GM12878 (cell line): ENCODE data around the gene TCF12. TPM values are rescaled to one million over a fixed set of nuclear protein-coding genes. Genes with fewer than 3 reads are reported as not detected.

ENCODE experiments used
- ATAC-seq: fragments of 200-7000 bp; cut with Tn5 transposase; 3 replicates; pipeline ENCODE4 v1.9.1; 2020; ENCODE audit warnings: mild to moderate bottlenecking, moderate library complexity
- BruUV-seq: library from RNA; stranded (reverse); fragments of 400-500 nt; replicated peaks from 2 replicates; lab custom pipeline; 2021; lab: Mats Ljungman, UMichigan
- CTCF ChIA-PET: fragments of 300-600 bp; sonication (Branson Sonifier 250); formaldehyde crosslinking; extraction: SDS; loops from one replicate; lab custom pipeline; 2021; ENCODE audit warnings: inconsistent platforms; lab: Yijun Ruan, JAX
- POLR2A ChIA-PET: fragments of 350-600 bp; formaldehyde crosslinking; extraction: SDS; loops from one replicate; lab custom pipeline; 2021; ENCODE audit warnings: inconsistent platforms; lab: Charles Lee
- RAD21 ChIA-PET: fragments of 300-600 bp; sonication (Branson Sonifier 250); formaldehyde crosslinking; loops from one replicate; lab custom pipeline; 2023; ENCODE audit warnings: antibody characterized with exemption; ENCODE audit not compliant: unreplicated experiment; lab: Charles Lee
- SMC1A ChIA-PET: fragments of 300-600 bp; sonication (Branson Sonifier 250); formaldehyde crosslinking; loops from one replicate; lab custom pipeline; 2023; ENCODE audit not compliant: unreplicated experiment, uncharacterized antibody; lab: Charles Lee
- DNase-seq: peaks from one replicate; pipeline ENCODE4 v3.0.0-alpha.2; 2011; ENCODE audit warnings: low read depth, low spot score
- FAIRE-seq: peaks from 3 replicates; lab custom pipeline; 2011; peaks lifted over from hg19 to GRCh38; lab: Jason Lieb, UNC
- H2AFZ ChIP-seq: 2 replicates; pipeline ENCODE4 v1.6.0; 2011; ENCODE audit warnings: low read depth, low read length, control low read depth; ENCODE audit not compliant: control insufficient read depth
- H3K27ac ChIP-seq: 2 replicates; pipeline ENCODE4 v1.5.1; 2011; ENCODE audit warnings: control low read depth; ENCODE audit not compliant: control insufficient read depth, insufficient read depth
- H3K27me3 ChIP-seq, 2 experiments: replicated peaks in 1 of 2; 2 replicates each; pipeline versions ENCODE4 v1.6.0 to v1.6.1; 2011; ENCODE audit warnings: low read length in 1 of 2; ENCODE audit not compliant: control insufficient read depth in 2 of 2, insufficient read depth in 2 of 2
- H3K36me3 ChIP-seq, 2 experiments: 2 replicates each; pipeline ENCODE4 v1.5.1; 2011; ENCODE audit warnings: low read length in 1 of 2; ENCODE audit not compliant: control insufficient read depth in 2 of 2, insufficient read depth in 2 of 2
- H3K4me1 ChIP-seq: 2 replicates; pipeline ENCODE4 v1.6.1; 2011; ENCODE audit warnings: mild to moderate bottlenecking, low read length, moderate library complexity, mixed read lengths; ENCODE audit not compliant: control insufficient read depth, insufficient read depth
- H3K4me2 ChIP-seq: 2 replicates; pipeline ENCODE4 v1.6.0; 2011; ENCODE audit warnings: control low read depth; ENCODE audit not compliant: control insufficient read depth, insufficient read depth
- H3K4me3 ChIP-seq: fragments of 200-600 bp; sonication (generic); 2 replicates; pipeline ENCODE4 v1.5.1; 2016
- H3K79me2 ChIP-seq: 2 replicates; pipeline ENCODE4 v1.6.0; 2011; ENCODE audit warnings: low read length; ENCODE audit not compliant: control insufficient read depth, insufficient read depth
- H3K9ac ChIP-seq: 2 replicates; pipeline ENCODE4 v1.8.0; 2011; ENCODE audit warnings: low read length, control low read depth, mixed read lengths; ENCODE audit not compliant: control insufficient read depth, insufficient read depth
- H3K9me3 ChIP-seq: replicated peaks from 3 replicates; pipeline ENCODE4 v1.5.1; 2011; ENCODE audit warnings: mild to moderate bottlenecking, low read length; ENCODE audit not compliant: control insufficient read depth, insufficient read depth
- H4K20me1 ChIP-seq: 2 replicates; pipeline ENCODE4 v1.6.0; 2011; ENCODE audit not compliant: control insufficient read depth, insufficient read depth
- BACH1 ChIP-seq: fragments of 450-650 bp; IDR thresholded peaks from 2 replicates; pipeline ENCODE4 v1.6.1; 2017; ENCODE audit warnings: mild to moderate bottlenecking, borderline replicate concordance
- LARP7 ChIP-seq: fragments of 450-650 bp; IDR thresholded peaks from 2 replicates; pipeline ENCODE4 v1.6.1; 2017; ENCODE audit warnings: mild to moderate bottlenecking
- NFIC ChIP-seq: IDR thresholded peaks from 2 replicates; pipeline ENCODE4 v1.6.1; 2012; ENCODE audit warnings: low read depth, mild to moderate bottlenecking, inconsistent platforms, low read length, moderate library complexity
- NFYA ChIP-seq: IDR thresholded peaks from 2 replicates; pipeline ENCODE4 v1.6.1; 2011; ENCODE audit warnings: low read depth, mild to moderate bottlenecking, low read length, improper control_type of control experiment, borderline replicate concordance
- PAX8 ChIP-seq: fragments of 450-650 bp; IDR thresholded peaks from 2 replicates; pipeline ENCODE4 v1.6.1; 2017; ENCODE audit warnings: mild to moderate bottlenecking, moderate library complexity
- SMAD5 ChIP-seq: IDR thresholded peaks from 2 replicates; pipeline ENCODE4 v1.6.1; 2016; ENCODE audit warnings: antibody characterized with exemption, low read depth
- STAT1 ChIP-seq: fragments of 450-650 bp; conservative IDR thresholded peaks from 2 replicates; pipeline ENCODE4 v1.6.1; 2014; ENCODE audit warnings: antibody characterized with exemption, mild to moderate bottlenecking
- STAT3 ChIP-seq: IDR thresholded peaks from 2 replicates; pipeline ENCODE4 v1.6.1; 2011; ENCODE audit warnings: low read depth, low read length, improper control_type of control experiment
- TARDBP ChIP-seq: IDR thresholded peaks from 2 replicates; pipeline ENCODE4 v1.6.1; 2016; ENCODE audit warnings: borderline replicate concordance
- YBX1 ChIP-seq: fragments of 450-650 bp; IDR thresholded peaks from 2 replicates; pipeline ENCODE4 v1.6.1; 2016; ENCODE audit warnings: antibody characterized with exemption
- ZZZ3 ChIP-seq: IDR thresholded peaks from 2 replicates; pipeline ENCODE4 v1.6.1; 2011; ENCODE audit warnings: low read depth; ENCODE audit not compliant: control insufficient read depth, insufficient read length
- WGBS: methylation state at CpG from one replicate; pipeline ENCODE4 v1.1.6; 2016; ENCODE audit warnings: low lambda C conversion rate; ENCODE audit not compliant: insufficient replicate concordance, insufficient coverage; ENCODE audit errors: missing lambda C conversion rate; 5-methylcytosine and 5-hydroxymethylcytosine counted together
- in situ Hi-C: fragments of 300-500 bp; cut with MboI; formaldehyde crosslinking; loops from 9 replicates; pipeline ENCODE4 v1.14.3; 2018; ENCODE audit warnings: mixed read lengths
- intact Hi-C: fragments of 100-400 bp; cut with micrococcal nuclease; formaldehyde crosslinking; loops from one replicate; pipeline ENCODE4 v1.14.2; 2022; ENCODE audit not compliant: unreplicated experiment
- polyA plus RNA-seq, 11 experiments: library from polyadenylated mRNA; depleted of rRNA in 4 of 11; unstranded in 6 of 11; stranded (reverse) in 5 of 11; fragments of >200 nt; fragmentation: Nextera tagmentation in 4 of 11; fragmentation: Illumina TruSeq in 1 of 11; extraction: Ambion mirVana in 4 of 11; extraction: Trizol in 1 of 11; gene quantifications; 1 replicate in 1 of 11; 2 replicates in 10 of 11; pipeline versions ENCODE4 v1.2.1 to v1.2.3, GENCODE V29; 2011 to 2016; ENCODE audit warnings: inconsistent platforms in 2 of 11, missing spikeins in 2 of 11, low read depth in 1 of 11
- total RNA-seq, 4 experiments: library from RNA; depleted of rRNA in 3 of 4; stranded (reverse); fragments of >200 nt in 3 of 4; fragmentation: Illumina TruSeq in 1 of 4; extraction: Trizol in 1 of 4; gene quantifications; 2 replicates each; pipeline versions ENCODE4 v1.2.1 to v1.2.3, GENCODE V29; 2013 to 2021
- TF ChIP-seq, protein P1 (sequence below): IDR thresholded peaks from 2 replicates; pipeline ENCODE4 v1.6.1; 2011; ENCODE audit warnings: low read depth, mild to moderate bottlenecking, low read length, moderate library complexity, borderline replicate concordance; ENCODE audit errors: extremely low read depth
- TF ChIP-seq, protein P2 (sequence below): fragments of 450-650 bp; formaldehyde crosslinking; IDR thresholded peaks from 2 replicates; pipeline ENCODE4 v1.5.0; 2022; ENCODE audit warnings: mild to moderate bottlenecking, missing genetic modification characterization
- TF ChIP-seq, protein P3 (sequence below): fragments of 450-650 bp; IDR thresholded peaks from 2 replicates; pipeline ENCODE4 v1.6.1; 2017; ENCODE audit warnings: mild to moderate bottlenecking

The TCF12 gene
- total and polyA plus RNA-seq, 10 of the 15 experiments (the other 5 are each of a cell fraction or from before 2014, with no cell fraction given), result 8.2 to 70.9 (median 49.5) TPM

DNA sequence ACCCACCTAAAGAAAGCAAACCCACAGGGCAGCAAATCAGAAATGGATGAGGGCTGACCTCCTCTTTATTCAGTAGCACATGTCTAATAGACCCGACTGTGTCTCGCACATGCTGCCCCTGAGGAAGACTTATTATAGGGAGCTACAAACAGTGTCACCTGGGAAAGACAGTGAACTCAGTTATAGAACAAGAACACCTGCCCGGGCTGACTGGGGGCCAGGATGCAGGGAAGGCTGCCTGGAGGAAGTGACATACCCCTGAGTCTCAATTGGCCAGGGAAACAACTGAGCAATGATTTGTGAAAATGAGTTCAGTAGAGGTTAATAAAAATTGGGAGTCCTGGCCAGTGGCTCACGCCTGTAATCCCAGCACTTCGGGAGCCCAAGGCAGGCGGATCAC lies 379.2 kb downstream of the TCF12 start (continued):
- TF ChIP-seq, protein P1, sequence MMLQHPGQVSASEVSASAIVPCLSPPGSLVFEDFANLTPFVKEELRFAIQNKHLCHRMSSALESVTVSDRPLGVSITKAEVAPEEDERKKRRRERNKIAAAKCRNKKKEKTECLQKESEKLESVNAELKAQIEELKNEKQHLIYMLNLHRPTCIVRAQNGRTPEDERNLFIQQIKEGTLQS, result no peak
- TF ChIP-seq BACH1 (no peak), STAT3 (no peak), PAX8 (no peak), NFIC (no peak)
- TF ChIP-seq, protein P2, sequence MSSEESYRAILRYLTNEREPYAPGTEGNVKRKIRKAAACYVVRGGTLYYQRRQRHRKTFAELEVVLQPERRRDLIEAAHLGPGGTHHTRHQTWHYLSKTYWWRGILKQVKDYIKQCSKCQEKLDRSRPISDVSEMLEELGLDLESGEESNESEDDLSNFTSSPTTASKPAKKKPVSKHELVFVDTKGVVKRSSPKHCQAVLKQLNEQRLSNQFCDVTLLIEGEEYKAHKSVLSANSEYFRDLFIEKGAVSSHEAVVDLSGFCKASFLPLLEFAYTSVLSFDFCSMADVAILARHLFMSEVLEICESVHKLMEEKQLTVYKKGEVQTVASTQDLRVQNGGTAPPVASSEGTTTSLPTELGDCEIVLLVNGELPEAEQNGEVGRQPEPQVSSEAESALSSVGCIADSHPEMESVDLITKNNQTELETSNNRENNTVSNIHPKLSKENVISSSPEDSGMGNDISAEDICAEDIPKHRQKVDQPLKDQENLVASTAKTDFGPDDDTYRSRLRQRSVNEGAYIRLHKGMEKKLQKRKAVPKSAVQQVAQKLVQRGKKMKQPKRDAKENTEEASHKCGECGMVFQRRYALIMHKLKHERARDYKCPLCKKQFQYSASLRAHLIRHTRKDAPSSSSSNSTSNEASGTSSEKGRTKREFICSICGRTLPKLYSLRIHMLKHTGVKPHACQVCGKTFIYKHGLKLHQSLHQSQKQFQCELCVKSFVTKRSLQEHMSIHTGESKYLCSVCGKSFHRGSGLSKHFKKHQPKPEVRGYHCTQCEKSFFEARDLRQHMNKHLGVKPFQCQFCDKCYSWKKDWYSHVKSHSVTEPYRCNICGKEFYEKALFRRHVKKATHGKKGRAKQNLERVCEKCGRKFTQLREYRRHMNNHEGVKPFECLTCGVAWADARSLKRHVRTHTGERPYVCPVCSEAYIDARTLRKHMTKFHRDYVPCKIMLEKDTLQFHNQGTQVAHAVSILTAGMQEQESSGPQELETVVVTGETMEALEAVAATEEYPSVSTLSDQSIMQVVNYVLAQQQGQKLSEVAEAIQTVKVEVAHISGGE, result no peak

DNA sequence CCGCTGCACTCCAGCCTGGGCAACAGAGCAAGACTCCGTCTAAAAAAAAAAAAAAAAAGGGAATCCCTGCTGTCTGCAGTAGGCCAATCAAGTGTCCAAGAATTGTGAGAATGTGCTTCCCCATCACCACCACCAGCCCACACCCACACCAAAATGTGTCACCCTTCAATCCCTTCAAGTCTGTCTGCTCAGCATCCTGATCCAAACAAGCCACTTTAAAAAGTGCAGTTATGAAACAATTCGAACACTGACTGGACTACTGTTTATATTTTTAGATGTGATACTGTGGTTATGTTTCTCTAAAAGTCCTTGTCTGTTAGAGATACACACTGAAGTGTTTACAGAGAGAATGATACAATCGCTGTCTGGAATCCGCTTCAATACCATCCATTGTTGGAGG lies 379.8 kb downstream of the TCF12 start:
- intact Hi-C loops, result no loop called here
- no TSS peak for BruUV-seq

More for the DNA sequence above, 379.8 kb downstream of the TCF12 start:
- Histone ChIP-seq H3K4me1 (peaks cover 34% of the 10 kb centered on the region), H2AFZ (no peak overlapping the region), H3K9me3 (no peaks in the 10 kb centered on the region), H3K4me3 (no peak overlapping the region), H3K79me2 (peaks cover 29% of the 10 kb centered on the region), H3K9ac (no peak overlapping the region), H3K27me3 (no peaks in the 10 kb centered on the region), H3K27ac (peak overlapping the region; percentile 51), H4K20me1 (no peaks in the 10 kb centered on the region), H3K36me3 (no peaks in the 10 kb centered on the region), H3K4me2 (peak overlapping the region; percentile 4; the same call in 1 of the 2 replicates)
- TF ChIP-seq ZZZ3, result no peak
- no peak for TF ChIP-seq SMAD5
- no peak for TF ChIP-seq TARDBP
- no peak for TF ChIP-seq YBX1
- no peak for TF ChIP-seq STAT1
- TF ChIP-seq, protein P3, sequence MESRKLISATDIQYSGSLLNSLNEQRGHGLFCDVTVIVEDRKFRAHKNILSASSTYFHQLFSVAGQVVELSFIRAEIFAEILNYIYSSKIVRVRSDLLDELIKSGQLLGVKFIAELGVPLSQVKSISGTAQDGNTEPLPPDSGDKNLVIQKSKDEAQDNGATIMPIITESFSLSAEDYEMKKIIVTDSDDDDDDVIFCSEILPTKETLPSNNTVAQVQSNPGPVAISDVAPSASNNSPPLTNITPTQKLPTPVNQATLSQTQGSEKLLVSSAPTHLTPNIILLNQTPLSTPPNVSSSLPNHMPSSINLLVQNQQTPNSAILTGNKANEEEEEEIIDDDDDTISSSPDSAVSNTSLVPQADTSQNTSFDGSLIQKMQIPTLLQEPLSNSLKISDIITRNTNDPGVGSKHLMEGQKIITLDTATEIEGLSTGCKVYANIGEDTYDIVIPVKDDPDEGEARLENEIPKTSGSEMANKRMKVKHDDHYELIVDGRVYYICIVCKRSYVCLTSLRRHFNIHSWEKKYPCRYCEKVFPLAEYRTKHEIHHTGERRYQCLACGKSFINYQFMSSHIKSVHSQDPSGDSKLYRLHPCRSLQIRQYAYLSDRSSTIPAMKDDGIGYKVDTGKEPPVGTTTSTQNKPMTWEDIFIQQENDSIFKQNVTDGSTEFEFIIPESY, result no peak
- no peak for TF ChIP-seq NFYA
- no peak for TF ChIP-seq LARP7
- in situ Hi-C loops, result no loop called here
- FAIRE-seq (no peak), ATAC-seq (no peak), DNase-seq (no peak)
- ChIA-PET RAD21 (interaction anchor here (1.6 kb wide), 1 partner anchor 10 kb away, joined by 10 read pairs; no protein-coding TSS in a partner anchor), SMC1A (interaction anchor here (1.5 to 3.4 kb wide), 3 partner anchors 12 to 108 kb away, joined by 4 to 14 read pairs (median 6); no protein-coding TSS in a partner anchor), CTCF (interaction anchor here (3.1 kb wide), 1 partner anchor 11 kb away, joined by 12 read pairs; no protein-coding TSS in a partner anchor), POLR2A (interaction anchor here (0.6 to 5.3 kb wide), 2 partner anchors 12 to 182 kb away, joined by 4 to 40 read pairs; no protein-coding TSS in a partner anchor)
- 65% methylated on average over 3 of the region's 5 CpGs for WGBS
